NCI-H526 (cell line): ENCODE measurements around the gene ATF1.
"Not testable (repeated sequence)": the region's sequence is repeated elsewhere in the genome, so short reads cannot be mapped to it uniquely, and the experiment has no call there.

Source experiments
- DNase-seq, 2 experiments: peaks; one replicate each; lab custom pipeline; 2025; lab: John Stamatoyannopoulos, UW

ATF1 gene

DNA sequence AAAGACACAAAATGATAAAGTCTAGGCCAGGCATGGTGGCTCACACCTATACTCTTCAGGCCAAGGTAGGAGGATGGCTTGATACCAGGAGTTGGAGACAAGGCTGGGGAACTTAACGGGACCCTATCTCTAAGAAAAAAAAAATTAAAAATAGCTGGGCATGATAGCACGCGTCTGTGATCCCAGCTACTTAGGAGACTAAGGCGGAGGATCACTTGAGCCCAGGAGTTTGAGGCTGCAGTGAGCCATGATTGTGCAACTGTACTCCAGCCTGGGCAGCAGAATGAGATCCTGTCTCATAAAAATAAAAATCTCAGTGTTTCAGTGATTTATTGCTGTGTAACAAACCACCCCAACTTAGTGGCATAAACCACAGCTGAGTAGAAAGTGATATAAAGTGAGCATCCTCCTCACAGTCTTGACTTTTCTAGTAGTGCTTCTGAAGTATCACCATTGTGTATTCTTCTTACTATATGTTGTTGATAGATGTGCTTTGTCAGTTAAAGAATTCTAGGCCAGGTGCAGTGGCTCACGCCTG lies 10.6 kb upstream of the ATF1 start:
- DNase-seq: no peak

DNA sequence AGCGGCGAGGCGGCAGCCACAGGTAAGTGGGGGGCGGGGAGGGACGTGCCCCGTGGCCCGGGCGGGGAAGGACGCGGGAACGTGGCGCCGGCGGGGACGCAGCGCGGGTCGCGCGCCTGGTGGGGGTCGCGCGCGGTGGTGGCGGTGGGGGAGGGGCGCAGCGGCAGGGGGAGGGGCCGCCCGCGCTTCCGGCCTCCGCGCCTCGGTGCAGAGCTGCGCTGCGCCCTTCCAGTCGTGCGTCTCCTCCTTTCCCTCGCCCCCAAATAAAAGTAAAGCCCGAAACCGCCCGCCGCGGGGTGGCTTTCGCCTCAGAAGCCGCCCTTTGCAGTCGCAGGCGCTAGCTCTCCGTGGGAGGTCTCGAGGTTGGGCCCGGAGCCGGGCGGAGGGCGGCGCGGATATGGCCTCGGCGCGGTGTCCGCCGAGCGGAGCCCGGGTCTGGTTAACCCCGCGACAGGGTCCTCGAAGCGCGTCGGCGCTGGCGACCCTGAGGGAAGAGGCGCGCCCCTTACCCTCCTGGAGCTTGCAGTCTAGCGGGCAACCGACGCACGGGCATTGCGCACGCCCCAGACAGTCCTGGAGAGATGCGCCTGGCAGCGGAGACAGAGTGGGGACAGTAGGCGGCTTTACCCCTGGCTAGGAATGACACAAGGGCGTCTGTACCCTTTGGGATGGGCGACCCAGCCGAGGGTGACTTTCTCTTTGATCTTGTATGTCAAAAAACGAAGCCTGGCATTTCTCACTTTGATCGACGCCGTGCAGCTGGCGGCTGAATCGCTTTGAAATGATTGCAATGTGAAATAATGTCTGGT lies 589 bp downstream of the ATF1 start:
- peak; percentile 41 to 92 for DNase-seq

DNA sequence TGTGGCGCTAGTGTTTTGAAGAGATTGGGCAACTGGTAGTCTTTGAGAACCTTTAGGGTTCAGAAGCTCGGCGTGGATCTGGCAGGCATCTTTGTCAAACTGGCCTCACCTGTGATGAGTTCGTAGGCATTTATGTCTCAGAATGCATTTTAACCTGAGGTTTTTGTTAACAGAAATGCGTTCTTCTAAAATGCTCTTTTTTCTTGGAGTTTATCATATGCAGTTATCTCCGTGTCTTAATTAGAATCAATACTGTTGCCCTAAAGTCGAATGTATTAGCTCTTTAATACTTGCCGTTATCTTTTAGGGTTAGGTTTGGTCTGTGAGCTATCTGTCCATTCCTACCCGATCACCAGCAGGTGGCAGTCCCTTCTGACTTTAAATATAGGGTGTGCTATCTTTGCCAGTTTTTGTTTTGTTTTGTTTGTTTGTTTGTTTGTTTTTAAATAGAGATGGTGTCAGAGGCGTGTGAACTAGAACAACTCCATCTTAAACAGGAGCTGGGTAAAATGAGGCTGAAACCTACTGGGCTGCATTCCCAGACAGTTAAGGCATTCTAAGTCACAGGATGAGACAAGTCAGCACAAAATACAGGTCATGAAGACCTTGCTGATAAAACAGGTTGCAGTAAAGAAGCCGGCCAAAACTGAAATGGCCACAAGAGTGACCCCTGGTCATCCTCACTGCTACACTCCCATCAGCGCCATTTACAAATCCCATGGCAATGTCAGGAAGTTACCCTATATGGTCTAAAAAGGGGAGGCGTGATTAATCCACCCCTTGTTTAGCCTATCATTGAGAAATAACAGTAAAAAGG lies 1.4 kb downstream of the ATF1 start:
- DNase-seq: peak; percentile 47 to 62

DNA sequence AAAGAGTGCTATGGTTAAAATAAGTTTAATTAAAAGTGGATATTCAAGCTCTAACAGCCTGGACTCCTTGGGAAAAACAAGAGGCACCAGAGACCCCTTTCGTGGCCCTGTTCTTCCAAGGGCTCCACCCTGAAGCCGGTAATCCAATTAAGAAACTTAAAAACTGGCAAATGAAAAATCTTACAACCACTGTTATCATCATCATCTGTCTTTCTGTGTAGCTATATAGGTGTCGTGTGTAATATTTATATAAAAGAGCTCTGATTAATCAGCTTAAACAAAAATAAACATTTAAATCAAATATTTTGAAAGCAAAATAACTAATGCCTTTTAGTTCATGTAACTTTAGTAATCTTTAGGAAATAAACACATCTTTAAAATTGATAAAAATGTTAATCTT lies 4.5 kb downstream of the ATF1 start:
- DNase-seq: no peak

DNA sequence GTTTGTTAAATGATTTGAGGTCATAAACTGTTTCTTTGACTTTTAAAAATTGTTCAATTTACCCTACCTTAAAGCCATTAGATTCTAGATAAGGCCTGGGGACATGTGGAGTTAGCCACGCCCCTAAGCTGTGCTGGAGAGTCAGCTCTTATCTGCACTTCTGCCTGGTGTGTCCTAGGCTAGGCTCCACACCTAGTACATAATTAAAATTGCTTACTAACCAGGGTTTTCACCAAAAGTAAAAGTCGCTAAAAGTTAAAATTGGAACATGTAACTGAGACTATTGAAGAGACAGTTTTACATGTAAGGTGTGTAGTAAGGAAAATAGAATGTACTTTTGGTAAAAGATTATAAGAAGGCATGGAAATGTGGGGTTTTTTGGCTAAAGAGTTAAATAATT lies 4.9 kb downstream of the ATF1 start:
- DNase-seq: not testable (repeated sequence)

DNA sequence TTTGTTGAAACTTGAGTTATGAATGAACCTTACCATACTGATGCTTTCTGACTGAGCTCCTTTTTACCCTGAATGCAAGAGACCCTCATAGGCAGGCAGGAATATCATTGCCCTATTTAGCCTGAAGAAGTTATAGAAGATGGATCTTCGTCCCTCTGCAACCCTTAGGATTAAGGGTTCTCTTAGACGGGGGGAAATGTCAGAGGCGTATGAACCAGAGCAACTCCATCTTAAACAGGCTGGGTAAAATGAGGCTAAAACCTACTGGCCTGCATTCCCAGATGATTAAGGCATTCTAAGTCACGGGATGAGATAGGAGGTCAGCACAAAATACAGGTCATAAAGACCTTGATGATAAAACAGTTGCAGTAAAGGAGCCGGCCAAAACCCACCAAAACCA lies 7.5 kb downstream of the ATF1 start:
- no peak for DNase-seq

DNA sequence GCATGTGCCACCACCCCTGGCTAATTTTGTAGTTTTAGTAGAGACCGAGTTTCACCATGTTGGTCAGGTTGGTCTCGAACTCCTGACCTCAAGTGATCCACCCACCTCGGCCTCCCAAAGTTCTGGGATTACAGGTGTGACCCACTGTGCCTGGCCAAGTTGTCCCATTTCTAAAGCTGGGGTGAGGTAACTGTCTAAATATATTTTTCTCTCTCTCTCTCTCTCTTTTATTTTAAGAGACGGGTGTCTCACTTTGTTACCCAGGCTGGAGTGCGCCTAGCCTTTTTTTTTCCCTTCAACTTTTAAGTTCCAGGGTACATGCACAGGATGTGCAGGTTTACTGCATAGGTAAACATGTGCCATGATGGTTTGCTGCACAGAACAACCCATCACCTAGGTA lies 8.6 kb downstream of the ATF1 start:
- DNase-seq: no peak

DNA sequence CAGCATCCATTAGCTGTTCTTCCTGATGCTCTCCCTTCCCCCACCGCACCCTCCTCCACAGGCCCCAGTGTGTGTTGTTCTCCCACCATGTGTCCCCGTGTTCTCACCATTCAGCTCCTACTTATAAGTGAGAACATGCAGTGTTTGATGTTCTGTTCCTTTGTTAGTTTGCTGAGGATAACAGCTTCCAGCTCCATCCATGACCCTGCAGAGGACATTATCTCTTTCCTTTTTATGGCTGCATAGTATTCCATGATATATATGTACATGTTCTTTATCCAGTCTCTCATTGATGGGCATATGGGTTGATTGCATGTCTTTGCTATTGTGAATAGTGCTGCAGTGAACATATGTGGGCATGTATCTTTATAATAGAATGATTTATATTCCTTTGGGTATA lies 9.0 kb downstream of the ATF1 start:
- DNase-seq: no peak

DNA sequence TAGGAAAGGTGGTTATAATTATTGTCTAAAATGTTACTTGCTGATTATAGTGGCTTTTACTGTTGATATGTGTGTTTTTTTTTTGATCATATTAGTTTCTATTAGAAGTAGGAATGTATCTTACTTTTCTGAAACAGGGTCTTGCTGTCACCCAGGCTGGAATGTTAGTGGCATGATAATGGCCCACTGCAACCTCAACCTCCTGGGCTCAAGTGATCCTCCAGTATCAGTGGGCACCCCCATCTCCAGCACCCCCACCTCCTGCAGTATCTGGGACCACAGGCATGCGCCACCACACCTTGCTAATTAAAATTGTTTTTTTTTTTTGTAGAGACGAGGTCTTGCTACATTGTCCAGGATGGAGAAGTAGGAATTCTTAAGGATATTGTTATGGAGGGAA lies 11.3 kb downstream of the ATF1 start:
- DNase-seq: no peak

DNA sequence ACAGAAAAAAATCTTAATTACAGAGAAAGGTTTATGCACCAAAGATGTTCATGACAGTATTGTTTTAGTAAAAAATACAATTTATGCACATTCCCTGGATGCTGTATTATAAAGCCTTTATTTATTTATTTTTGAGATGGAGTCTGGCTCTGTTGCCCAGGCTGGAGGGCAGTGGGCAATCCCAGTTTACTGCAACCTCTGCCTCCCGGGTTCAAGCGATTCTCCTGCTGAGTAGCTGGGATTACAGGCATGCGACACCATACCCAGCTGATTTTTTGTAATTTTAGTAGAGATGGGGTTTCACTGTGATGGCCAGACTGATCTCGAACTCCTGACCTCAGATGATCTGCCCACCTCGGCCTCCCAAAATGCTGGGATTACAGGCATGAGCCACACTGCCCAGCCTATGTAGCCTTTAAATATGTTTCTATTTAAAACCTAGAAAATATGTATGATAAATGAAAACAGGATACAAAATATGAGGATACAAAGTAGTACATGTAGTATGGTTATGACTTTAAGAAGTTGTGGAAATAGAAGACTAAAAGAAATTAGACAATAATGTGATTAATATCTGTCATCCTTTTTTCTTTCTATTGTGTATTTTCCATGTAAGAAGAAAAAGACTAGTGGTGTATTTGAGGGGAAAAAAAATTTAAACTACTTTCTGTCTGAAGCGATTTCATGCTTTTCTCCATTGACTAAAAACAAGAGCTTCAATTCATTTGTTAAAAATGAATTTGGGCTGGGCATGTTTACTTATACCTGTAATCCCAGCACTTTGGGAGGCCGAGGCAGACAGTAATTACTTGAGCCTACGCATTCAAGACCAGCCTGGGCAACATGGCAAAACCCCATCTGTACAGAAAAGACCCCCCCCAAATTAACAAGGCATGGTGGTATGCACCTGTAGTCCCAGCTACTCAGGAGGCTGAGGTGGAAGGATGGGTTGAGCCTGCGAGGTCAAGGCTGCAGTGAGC lies 13.1 kb downstream of the ATF1 start:
- no peak for DNase-seq

DNA sequence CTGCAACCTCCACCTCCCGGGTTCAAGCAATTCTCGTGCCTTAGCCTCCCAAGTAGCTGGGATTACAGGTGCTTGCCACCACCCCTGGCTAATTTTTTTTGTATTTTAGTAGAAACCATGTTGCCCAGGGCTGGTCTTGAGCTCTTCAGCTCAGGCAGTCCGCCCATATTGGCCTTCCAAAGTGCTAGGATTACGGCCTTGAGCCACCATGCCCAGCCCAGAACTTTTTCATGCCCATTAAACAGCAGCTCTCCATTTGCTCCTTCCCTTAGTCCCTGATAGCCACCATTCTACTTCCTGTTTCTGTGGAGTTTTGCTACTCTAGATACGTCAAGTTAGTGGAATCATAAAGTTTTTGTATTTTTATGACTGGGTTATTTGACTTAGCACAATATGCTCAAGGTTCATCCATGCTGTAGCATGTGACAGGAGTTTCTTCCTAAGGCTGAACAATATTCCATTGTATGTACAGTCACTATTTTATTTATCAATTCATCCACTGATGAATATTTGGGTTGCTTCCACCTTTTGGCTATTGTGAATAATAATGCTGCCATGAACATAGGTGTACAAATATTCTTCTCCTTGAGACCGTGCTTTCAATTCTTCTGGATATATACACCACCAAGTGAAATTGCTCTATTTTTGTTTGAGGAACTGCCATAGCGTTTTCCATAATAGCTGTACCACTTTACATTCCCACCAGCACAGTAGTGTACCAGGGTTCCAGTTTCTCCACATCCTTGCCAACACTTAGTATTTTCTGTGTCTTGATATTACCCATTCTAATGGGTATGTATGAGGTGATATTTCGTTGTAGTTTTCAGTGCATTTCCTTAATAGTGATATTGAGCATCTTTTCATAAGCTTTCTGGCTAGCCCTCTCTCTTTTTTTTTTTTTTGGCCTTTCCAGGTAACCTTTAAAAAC lies 15.0 kb downstream of the ATF1 start:
- no peak for DNase-seq

DNA sequence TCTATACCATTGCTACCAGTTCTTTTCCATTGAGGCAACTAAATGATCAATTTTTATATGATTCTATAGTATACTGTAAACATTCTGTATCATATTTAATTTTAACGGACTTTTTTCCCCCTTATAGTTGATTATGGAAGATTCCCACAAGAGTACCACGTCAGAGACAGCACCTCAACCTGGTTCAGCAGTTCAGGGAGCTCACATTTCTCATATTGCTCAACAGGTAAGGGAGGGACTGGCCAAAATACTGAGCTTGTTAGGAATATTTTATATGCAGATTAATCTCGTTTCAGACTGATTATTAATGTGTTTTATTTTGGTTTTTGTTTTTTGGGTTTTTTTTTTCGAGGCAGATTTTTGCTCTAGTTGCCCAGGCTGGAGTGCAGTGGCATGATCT lies 16.1 kb downstream of the ATF1 start:
- no peak for DNase-seq

DNA sequence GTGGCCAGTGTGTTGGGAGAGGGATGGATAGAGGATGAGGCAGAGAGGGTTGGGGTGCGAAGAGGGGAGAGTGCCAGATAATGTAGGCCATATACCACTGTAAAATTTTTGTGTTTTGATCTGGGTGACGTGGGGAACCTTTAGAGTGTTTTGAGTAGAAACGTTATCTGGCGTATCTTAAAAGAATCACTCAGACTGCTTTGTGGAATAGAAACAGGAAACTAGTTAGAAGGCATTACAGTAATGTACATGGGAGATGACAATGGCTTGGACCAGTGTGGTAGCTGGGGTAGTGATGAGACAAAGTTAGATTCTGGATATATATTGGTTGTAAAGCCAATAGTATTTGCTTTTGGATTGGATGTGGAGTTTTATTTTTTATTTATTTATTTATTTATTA lies 20.6 kb downstream of the ATF1 start:
- DNase-seq: no peak

DNA sequence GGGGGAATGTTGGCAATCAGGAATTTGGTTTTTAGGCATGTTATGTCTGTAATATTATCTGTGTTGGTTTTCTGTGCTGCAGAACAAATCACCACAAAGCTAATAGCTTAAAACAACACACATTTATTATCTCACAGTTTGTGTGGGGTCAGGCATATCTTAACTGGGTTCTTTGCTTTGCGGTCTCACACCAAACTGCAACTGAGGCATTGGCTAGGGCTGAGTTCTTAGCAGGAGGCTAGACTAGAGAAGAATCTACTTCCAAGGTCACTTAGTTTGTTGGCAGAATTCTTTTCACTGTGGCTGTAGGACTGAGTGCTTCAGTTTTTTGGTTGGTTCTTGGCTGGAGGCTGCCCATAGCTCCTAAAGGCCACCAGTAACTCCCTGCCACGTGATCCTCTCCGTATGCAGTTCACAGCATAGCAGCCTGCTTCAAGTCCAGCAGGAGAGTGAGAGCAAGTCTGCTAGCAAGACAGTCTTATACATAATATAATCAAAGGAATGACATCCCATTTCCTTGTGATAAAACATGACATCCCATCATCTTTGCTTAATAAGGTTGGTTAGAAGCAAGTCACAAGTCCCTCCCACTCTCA lies 21.6 kb downstream of the ATF1 start:
- DNase-seq: no peak

DNA sequence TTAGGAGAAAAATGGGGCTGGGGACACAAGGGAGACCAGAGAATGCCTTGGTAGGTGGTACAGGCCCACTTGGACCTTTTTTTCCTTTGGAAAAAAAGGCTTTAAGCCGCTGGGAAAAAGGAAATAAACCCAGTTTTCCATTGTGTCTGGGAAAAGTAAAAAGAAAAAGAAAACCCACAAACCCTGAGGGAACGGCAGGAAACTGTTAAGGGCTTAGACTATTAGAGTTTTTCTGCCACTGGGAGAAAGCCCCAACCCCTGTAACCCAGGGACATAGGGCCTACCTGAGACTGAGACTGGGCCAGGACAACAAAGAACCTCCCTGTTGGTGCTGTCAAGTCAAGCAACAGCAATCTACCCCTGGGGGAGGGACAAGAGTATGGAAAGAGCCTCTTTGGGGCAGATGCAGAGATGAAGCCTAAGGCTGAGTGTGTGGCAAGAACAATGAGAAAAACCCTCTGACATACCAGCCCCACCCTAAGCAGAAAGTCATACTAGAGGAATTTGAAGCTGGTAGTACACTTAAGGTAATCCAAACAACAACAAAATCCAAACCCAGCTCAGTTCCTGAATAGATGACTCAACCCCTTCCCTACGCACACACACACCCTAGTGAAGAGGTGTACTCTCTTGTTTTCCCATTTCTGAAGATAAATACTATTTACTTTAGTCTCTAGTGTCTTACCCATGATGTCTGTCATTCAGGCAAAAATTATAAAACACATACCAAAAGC lies 22.8 kb downstream of the ATF1 start:
- DNase-seq: no peak

DNA sequence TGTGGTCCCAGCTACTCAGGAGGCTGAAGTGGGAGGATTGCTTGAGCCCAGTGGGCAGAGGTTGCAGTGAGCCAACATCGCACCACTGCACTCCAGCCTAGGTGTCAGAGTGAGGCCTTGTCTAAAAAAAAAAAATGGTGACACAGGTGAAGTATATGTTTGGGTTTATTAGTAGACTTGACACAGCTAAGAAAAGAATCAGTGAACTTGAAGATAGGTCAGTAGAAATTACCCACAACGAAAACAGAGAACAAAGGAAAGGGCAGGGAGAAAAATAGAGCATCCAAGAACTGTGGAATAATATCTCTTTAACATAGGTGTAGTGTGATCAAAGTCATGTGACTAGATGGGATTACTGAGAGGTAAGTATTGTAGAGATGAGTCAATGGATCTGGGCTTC lies 23.7 kb downstream of the ATF1 start:
- no peak for DNase-seq

DNA sequence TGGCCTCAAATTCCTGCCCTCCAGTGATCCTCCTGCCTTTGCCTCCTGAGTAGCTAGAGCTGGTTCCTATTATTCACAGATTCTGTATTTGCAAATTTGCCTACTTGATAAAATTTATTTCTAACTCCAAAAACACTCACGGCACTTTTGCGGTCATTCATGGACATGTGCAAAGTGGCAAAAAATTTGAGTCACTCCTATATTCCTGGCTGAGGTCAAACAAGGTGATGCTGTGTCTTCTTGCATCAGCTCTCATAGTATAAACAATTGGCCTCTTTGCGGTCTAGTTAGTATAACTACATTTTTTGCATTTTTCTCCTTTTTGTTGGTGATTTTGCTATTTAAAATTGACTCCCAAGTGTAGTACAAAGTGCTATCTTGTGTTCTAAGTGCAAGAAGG lies 24.7 kb downstream of the ATF1 start:
- no peak for DNase-seq

DNA sequence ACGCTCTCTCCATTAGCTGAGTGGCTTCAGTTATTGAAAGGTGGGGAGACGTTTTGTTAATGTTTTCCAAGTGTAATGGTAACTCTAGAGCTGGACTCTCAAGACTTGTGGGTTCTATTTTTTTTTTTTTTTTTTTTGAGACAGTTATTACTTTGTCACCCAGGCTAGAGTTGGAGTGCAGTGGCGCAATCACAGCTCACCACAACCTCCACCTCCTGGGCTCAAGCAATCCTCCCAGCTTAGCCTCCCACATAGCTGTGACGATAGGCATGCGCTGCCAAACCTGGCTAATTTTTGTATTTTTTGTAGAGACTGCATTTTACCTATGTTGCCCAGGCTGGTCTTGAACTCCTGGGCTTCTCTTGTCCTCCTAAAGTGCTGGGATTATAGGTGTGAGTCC lies 26.2 kb downstream of the ATF1 start:
- no peak for DNase-seq

DNA sequence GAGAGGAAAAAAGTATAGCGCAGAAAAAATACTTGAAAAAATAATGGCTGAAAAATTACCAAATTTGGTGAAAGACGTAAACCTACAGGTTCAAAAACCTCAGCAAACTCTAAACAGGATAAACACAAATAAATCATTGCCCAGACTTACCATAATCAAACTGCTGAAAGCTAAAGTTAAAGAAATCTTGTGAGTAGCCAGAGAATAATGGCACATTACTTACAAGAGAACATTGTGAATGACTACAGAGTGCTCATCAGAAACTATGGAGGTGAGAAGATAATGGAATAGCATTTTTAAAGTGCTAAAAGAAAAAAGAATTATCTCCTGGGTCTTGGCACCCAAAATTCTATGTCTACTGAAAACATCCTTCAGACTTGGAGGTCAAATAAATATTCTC lies 36.0 kb downstream of the ATF1 start:
- no peak for DNase-seq
